PC-3 (cell line): ENCODE measurements around the gene CFAP161.

Experiments
- CTCF ChIP-seq: fragments of 300-600 bp; sonication (generic); conservative IDR thresholded peaks from 2 replicates; pipeline ENCODE4 v1.5.1; 2017; ENCODE audit warnings: antibody characterized with exemption, low read depth, mild to moderate bottlenecking, low read length
- EZH2 ChIP-seq: fragments of 300-600 bp; sonication (generic); IDR thresholded peaks from one replicate; pipeline ENCODE4 v1.6.1; 2017; ENCODE audit warnings: antibody characterized with exemption, mild to moderate bottlenecking, low read length; ENCODE audit not compliant: unreplicated experiment
- EZH2phosphoT487 ChIP-seq: fragments of 300-600 bp; sonication (generic); IDR thresholded peaks from 2 replicates; pipeline ENCODE4 v1.6.1; 2018; ENCODE audit warnings: mild to moderate bottlenecking, antibody characterized with exemption, low read length, borderline replicate concordance

- no peak for TF ChIP-seq EZH2phosphoT487
- no peak for TF ChIP-seq CTCF
- TF ChIP-seq EZH2: no peak
Observed at GRCh38 chr15:81156324-81156723, 22.3 kb downstream of the CFAP161 start.
